Breast epithelium (tissue), 4 donors: ENCODE data around the gene PSMC2. TPM values are rescaled to one million over a fixed set of nuclear protein-coding genes. Genes with fewer than 3 reads are reported as not detected.

Experiments used
- DNase-seq, 2 donors: peaks; one replicate each; pipeline ENCODE4 v3.0.0-alpha.2; 2019; ENCODE audit warnings: low spot score in 2 of 2
- H3K27ac ChIP-seq, 2 donors: fragments of 200-600 bp; sonication (generic) in 1 of 2; one replicate each; pipeline ENCODE4 v1.5.1; 2016 to 2019; ENCODE audit warnings: mild to moderate bottlenecking in 1 of 2
- H3K27me3 ChIP-seq, 2 donors: fragments of 200-600 bp; sonication (generic) in 1 of 2; one replicate each; pipeline versions ENCODE4 v1.5.1 to v1.6.0; 2017 to 2019; ENCODE audit warnings: control low read depth in 1 of 2, mild to moderate bottlenecking in 1 of 2
- H3K36me3 ChIP-seq: fragments of 200-600 bp; one replicate; pipeline ENCODE4 v1.5.1; 2019
- H3K4me1 ChIP-seq, 2 donors: fragments of 200-600 bp; sonication (generic); one replicate each; pipeline ENCODE4 v1.5.1; 2016 to 2019; ENCODE audit warnings: control low read depth in 1 of 2
- H3K4me3 ChIP-seq, 3 donors: fragments of 200-600 bp; sonication (generic); 1 replicate in 2 of 3; 2 replicates in 1 of 3; pipeline ENCODE4 v1.5.1; 2016 to 2019; ENCODE audit warnings: mild to moderate bottlenecking in 3 of 3, moderate library complexity in 2 of 3
- H3K9me3 ChIP-seq, 2 donors: fragments of 200-600 bp; sonication (generic) in 1 of 2; one replicate each; pipeline ENCODE4 v1.5.1; 2016 to 2019; ENCODE audit warnings: control low read depth in 1 of 2
- POLR2A ChIP-seq: fragments of 450-650 bp; IDR thresholded peaks from one replicate; pipeline ENCODE4 v1.6.1; 2016; ENCODE audit warnings: antibody characterized with exemption, mild to moderate bottlenecking, moderate library complexity
- POLR2AphosphoS5 ChIP-seq, 3 donors: sonication (generic); formaldehyde crosslinking; IDR thresholded peaks; one replicate each; pipeline ENCODE4 v1.6.1; 2017; ENCODE audit warnings: antibody characterized with exemption in 3 of 3
- intact Hi-C: fragments of 100-400 bp; cut with DNase I; formaldehyde crosslinking; loops from one replicate; pipeline ENCODE4 v1.15.1; 2023; ENCODE audit warnings: low total_unique reads
- total RNA-seq, 3 donors: library from RNA; depleted of rRNA; stranded (reverse); fragments of >200 nt; gene quantifications; one replicate each; pipeline ENCODE4 v1.1.0, GENCODE V29; 2016
- TF ChIP-seq, protein P1 (sequence below), 3 donors: fragments of 450-650 bp; IDR thresholded peaks; one replicate each; pipeline ENCODE4 v1.5.1; 2016 to 2017; ENCODE audit warnings: antibody characterized with exemption in 3 of 3, mild to moderate bottlenecking in 3 of 3, moderate library complexity in 3 of 3

PSMC2 gene
- total RNA-seq, 3 donors from 2014 or later, result 87.5 to 114 (median 93.7) TPM

DNA sequence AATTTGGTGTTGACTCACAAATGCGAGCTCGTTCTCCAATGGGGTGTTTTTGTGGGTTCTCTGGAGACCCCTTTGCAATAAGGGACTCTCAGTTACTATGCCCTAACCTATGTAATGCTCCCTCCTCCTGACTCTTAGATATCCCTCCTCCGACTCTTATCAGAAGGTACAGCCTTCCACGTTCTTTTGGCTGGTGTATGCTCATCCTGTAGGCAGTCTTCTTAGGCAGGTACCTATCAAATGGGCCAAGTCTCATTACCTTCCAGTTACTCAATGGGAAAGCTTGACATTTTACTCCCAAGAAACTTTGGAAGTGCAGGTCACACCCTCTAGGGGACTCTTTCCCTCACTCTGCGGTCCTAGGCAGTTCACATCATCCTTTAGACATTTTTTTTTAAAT is 66.0 kb downstream of the PSMC2 start:
- DNase-seq, result no peak
- TF ChIP-seq POLR2AphosphoS5 (IDR thresholded peaks at IDR 0.05) (no peak), POLR2A (no peak)
- TF ChIP-seq, protein P1, sequence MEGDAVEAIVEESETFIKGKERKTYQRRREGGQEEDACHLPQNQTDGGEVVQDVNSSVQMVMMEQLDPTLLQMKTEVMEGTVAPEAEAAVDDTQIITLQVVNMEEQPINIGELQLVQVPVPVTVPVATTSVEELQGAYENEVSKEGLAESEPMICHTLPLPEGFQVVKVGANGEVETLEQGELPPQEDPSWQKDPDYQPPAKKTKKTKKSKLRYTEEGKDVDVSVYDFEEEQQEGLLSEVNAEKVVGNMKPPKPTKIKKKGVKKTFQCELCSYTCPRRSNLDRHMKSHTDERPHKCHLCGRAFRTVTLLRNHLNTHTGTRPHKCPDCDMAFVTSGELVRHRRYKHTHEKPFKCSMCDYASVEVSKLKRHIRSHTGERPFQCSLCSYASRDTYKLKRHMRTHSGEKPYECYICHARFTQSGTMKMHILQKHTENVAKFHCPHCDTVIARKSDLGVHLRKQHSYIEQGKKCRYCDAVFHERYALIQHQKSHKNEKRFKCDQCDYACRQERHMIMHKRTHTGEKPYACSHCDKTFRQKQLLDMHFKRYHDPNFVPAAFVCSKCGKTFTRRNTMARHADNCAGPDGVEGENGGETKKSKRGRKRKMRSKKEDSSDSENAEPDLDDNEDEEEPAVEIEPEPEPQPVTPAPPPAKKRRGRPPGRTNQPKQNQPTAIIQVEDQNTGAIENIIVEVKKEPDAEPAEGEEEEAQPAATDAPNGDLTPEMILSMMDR (IDR thresholded peaks at IDR 0.05), result no peak
- Histone ChIP-seq H3K9me3 (no peaks in the 10 kb centered on the region), H3K27ac (no peak overlapping the region), H3K36me3 (no peaks in the 10 kb centered on the region), H3K4me3 (no peak overlapping the region), H3K4me1 (no peaks in the 10 kb centered on the region), H3K27me3 (no peaks in the 10 kb centered on the region)
- intact Hi-C loops, result no loop called here

DNA sequence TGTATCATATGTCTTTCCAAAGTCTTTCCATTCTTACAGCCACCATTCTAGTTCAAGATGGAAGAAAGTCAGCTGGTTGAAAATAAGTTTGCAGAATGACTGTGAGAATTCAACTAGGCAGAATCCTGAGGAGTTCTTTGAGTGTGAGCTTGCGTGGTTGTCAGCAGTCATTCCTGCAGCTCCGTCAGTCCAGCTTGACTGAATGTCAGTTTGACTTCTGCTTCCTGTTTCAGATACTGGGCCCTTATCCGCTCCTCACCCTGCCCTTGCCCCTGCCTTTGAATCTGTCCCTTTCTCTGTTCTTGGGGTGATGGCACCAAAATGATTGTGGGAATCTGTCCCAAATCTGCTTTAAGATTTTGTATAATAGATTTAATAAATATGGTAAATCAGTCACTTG is 70.8 kb downstream of the PSMC2 start:
- no peaks in the 10 kb centered on the region for H3K4me1 ChIP-seq
- H3K4me3 ChIP-seq, result no peak overlapping the region
- no peak overlapping the region for H3K27ac ChIP-seq
- TF ChIP-seq POLR2A (no peak), POLR2AphosphoS5 (IDR thresholded peaks at IDR 0.05) (no peak)
- no peak for DNase-seq
- H3K27me3 ChIP-seq, result no peaks in the 10 kb centered on the region
- no peaks in the 10 kb centered on the region for H3K9me3 ChIP-seq
- H3K36me3 ChIP-seq, result no peaks in the 10 kb centered on the region
- intact Hi-C loops, result no loop called here

Other genes with a start within 250 kb of the PSMC2 start
- 10 to 100 TPM in 2 of 3 donors, 1 to 10 TPM in 1; 7.2 to 16.5 (median 12.1) TPM for gene NAPEPLD, start 198.5 kb upstream of the PSMC2 start, total RNA-seq
- gene PMPCB, start 50.2 kb upstream of the PSMC2 start, total RNA-seq, result 10 to 100 TPM; 44.2 to 63.4 (median 58.4) TPM
- gene DNAJC2, start 2.9 kb upstream of the PSMC2 start, total RNA-seq, result 10 to 100 TPM; 12.8 to 26.1 (median 21.3) TPM
- gene SLC26A5, start 98.6 kb downstream of the PSMC2 start, total RNA-seq, result 1 to 10 TPM in 2 of 3 donors, under 1 TPM in 1; 0.48 to 3.6 (median 1.0) TPM